ENCODE results near the gene PCDHGA5. TPM values are rescaled to one million over a fixed set of nuclear protein-coding genes. Genes with fewer than 3 reads are reported as not detected.

Gene PCDHGA5
- total RNA-seq, 4 donors from 2014 or later = 0.51 to 3.4 (median 1.6) TPM

DNA sequence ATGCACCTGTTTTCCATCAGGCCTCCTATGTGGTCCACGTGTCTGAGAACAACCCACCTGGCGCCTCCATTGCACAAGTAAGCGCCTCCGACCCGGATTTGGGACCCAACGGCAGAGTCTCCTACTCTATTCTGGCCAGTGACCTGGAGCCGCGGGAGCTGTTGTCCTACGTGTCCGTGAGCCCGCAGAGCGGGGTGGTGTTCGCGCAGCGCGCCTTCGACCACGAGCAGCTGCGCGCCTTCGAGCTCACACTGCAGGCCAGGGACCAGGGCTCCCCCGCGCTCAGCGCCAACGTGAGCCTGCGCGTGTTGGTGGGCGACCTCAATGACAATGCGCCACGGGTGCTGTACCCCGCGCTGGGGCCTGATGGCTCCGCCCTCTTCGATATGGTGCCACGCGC is 12.4 kb upstream of the PCDHGA5 start:
- intact Hi-C loops (cut with DNase I; ENCODE audit: low total_unique reads) = no loop called here
- H3K4me3 ChIP-seq (ENCODE audit: low read depth, poor library complexity, severe bottlenecking) = no peak overlapping the region
- no peak for DNase-seq (ENCODE audit: low spot score in 2 of 2)
- 40 to 50% methylated on average over 17 to 22 of the region's 36 CpGs for WGBS, 2 donors
- TF ChIP-seq POLR2A (IDR thresholded peaks at IDR 0.05) = no peak
- TF ChIP-seq, protein P1, sequence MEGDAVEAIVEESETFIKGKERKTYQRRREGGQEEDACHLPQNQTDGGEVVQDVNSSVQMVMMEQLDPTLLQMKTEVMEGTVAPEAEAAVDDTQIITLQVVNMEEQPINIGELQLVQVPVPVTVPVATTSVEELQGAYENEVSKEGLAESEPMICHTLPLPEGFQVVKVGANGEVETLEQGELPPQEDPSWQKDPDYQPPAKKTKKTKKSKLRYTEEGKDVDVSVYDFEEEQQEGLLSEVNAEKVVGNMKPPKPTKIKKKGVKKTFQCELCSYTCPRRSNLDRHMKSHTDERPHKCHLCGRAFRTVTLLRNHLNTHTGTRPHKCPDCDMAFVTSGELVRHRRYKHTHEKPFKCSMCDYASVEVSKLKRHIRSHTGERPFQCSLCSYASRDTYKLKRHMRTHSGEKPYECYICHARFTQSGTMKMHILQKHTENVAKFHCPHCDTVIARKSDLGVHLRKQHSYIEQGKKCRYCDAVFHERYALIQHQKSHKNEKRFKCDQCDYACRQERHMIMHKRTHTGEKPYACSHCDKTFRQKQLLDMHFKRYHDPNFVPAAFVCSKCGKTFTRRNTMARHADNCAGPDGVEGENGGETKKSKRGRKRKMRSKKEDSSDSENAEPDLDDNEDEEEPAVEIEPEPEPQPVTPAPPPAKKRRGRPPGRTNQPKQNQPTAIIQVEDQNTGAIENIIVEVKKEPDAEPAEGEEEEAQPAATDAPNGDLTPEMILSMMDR (IDR thresholded peaks at IDR 0.05) = no peak

DNA sequence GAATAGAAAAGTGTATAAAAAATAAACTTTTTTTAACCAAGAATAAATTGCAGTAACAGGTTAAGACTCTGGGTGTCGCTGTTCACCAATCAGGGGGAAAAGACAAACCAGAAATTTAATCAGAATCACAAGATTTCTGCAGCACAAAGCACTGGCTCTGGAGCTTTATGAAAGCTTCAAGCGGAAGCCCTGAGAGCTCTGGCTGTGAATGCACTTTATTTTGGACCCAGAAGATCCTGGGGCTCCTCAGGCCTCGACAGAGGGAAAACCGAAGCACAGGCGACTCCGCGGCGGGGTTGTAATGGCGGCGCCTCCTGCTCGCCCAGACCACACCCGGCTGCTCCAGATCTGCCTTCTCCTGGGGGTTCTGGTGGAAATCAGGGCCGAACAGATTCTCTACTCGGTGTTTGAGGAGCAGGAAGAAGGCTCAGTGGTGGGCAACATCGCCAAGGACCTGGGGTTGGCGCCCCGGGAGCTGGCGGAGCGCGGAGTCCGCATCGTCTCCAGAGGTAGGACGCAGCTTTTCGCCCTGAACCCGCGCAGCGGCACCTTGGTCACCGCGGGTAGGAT is 9.0 kb upstream of the PCDHGA5 start, which contains the start of gene PCDHGA4:
Gene PCDHGA4, plus strand, starts transcription at position 122 of the 570 bp plus-strand sequence. Its CDS starts 87 bp downstream, at position 209.
- intact Hi-C loops (cut with DNase I; ENCODE audit: low total_unique reads) = no loop called here
- TF ChIP-seq, protein P1 (IDR thresholded peaks at IDR 0.05) = no peak
- no peak for TF ChIP-seq POLR2A (IDR thresholded peaks at IDR 0.05)
- WGBS, 2 donors = 17 to 21% methylated on average over 18 to 28 of the region's 29 CpGs
- H3K4me3 ChIP-seq (ENCODE audit: low read depth, poor library complexity, severe bottlenecking) = no peak within 1 kb of the TSS
- DNase-seq (ENCODE audit: low spot score in 2 of 2) = no peak

DNA sequence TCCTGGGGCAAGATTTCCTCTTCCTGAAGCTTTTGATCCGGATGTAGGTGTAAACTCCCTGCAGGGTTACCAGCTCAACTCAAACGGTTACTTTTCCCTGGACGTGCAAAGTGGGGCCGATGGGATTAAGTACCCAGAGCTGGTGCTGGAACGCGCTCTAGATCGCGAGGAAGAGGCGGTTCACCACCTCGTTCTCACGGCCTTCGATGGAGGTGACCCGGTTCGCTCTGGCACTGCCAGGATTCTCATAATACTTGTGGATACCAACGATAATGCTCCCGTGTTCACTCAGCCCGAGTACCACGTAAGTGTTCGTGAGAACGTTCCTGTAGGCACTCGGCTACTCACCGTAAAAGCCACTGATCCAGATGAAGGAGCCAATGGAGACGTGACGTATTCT is 8.3 kb upstream of the PCDHGA5 start:
- TF ChIP-seq, protein P1 (IDR thresholded peaks at IDR 0.05) = no peak
- TF ChIP-seq POLR2A (IDR thresholded peaks at IDR 0.05) = no peak
- no peak overlapping the region for H3K4me3 ChIP-seq (ENCODE audit: low read depth, poor library complexity, severe bottlenecking)
- WGBS, 2 donors = 54 to 56% methylated on average over 24 of the region's 24 CpGs
- no peak for DNase-seq (ENCODE audit: low spot score in 2 of 2)
- intact Hi-C loops (cut with DNase I; ENCODE audit: low total_unique reads) = no loop called here

DNA sequence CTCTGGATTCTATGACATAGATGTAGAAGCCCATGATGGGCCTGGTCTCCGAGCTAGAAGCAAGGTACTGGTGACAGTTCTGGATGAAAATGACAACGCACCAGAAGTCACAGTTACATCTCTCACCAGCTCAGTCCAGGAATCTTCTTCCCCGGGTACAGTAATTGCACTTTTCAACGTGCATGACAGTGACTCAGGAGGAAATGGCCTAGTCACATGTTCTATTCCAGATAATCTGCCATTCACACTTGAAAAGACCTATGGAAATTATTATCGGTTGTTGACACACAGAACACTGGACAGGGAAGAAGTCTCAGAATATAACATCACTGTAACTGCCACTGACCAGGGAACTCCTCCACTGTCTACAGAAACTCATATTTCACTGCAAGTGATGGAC is 7.8 kb upstream of the PCDHGA5 start:
- no peak for DNase-seq (ENCODE audit: low spot score in 2 of 2)
- WGBS, 2 donors = 76 to 77% methylated on average over 5 of the region's 5 CpGs
- no peak for TF ChIP-seq POLR2A (IDR thresholded peaks at IDR 0.05)
- H3K4me3 ChIP-seq (ENCODE audit: low read depth, poor library complexity, severe bottlenecking) = no peak overlapping the region
- intact Hi-C loops (cut with DNase I; ENCODE audit: low total_unique reads) = no loop called here

DNA sequence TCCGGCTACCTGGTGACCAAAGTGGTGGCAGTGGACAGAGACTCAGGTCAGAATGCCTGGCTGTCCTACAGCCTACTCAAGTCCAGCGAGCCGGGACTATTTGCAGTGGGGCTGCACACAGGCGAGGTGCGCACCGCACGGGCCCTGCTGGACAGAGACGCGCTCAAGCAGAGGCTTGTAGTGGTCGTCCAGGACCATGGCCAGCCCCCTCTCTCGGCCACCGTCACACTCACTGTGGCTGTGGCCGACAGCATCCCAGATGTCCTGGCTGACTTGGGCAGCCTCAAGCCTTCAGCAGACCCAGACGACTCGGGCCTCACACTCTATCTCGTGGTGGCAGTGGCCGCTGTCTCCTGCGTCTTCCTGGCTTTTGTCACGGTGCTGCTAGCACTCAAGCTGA is 7.0 kb upstream of the PCDHGA5 start:
- intact Hi-C loops (cut with DNase I; ENCODE audit: low total_unique reads) = no loop called here
- no peak overlapping the region for H3K4me3 ChIP-seq (ENCODE audit: low read depth, poor library complexity, severe bottlenecking)
- no peak for TF ChIP-seq POLR2A (IDR thresholded peaks at IDR 0.05)
- TF ChIP-seq, protein P1 (IDR thresholded peaks at IDR 0.05) = no peak
- DNase-seq (ENCODE audit: low spot score in 2 of 2) = no peak
- WGBS, 2 donors = 40 to 49% methylated on average over 11 to 15 of the region's 19 CpGs

DNA sequence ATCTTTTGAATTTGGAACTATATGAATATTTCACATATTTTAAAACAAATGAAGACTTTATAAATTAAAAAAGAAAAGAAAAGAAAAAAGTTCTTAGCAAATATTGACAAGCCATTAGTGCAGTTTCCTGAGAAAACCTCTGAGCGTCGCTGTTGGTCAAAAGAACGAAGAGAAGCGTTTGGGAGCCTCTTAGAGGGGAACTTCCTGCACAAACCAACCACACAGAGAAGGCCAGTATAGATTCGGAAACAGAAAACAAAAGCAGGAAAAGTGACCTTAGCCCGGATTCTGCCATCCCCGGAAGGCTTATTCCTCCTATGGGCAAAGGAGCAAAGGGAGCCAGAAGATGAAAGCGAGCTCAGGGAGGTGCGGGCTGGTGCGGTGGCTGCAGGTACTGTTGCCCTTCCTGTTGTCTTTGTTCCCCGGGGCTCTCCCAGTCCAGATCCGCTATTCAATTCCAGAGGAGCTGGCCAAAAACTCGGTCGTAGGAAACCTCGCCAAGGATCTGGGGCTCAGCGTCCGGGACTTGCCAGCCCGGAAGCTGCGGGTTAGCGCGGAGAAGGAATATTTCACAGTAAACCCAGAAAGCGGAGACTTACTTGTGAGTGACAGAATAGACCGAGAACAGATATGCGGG is 4.1 kb upstream of the PCDHGA5 start, which contains the start of gene PCDHGB2:
Gene PCDHGB2, plus strand, starts transcription at position 205 of the 637 bp plus-strand sequence. Its CDS starts 142 bp downstream, at position 347.
- 19 to 22% methylated on average over 24 of the region's 24 CpGs for WGBS, 2 donors
- intact Hi-C loops (cut with DNase I; ENCODE audit: low total_unique reads) = no loop called here
- TF ChIP-seq POLR2A (IDR thresholded peaks at IDR 0.05) = no peak
- TF ChIP-seq, protein P1 (IDR thresholded peaks at IDR 0.05) = no peak
- H3K4me3 ChIP-seq (ENCODE audit: low read depth, poor library complexity, severe bottlenecking) = no peak within 1 kb of the TSS
- DNase-seq (ENCODE audit: low spot score in 2 of 2) = no peak
